Measurements from ENCODE around the gene HAGH. TPM values are rescaled to one million over a fixed set of nuclear protein-coding genes. Genes with fewer than 3 reads are reported as not detected.
A peak's percentile ranks its signal among the peaks of the same experiment; 100 is the strongest.

The HAGH gene
- total and polyA plus RNA-seq, 9 of the 15 experiments (the other 6 are each of a cell fraction or from before 2014, with no cell fraction given) = 0.46 to 35.1 (median 16.8) TPM

GRCh38 chr16:1812732-1813163 is 13.9 kb downstream of the HAGH start (continued):
- TF ChIP-seq ZNF668 (CRISPR knock-in tag; IDR thresholded peaks at IDR 0.05) (no peak), ARNT (IDR thresholded peaks at IDR 0.05) (no peak), ARHGAP35 (IDR thresholded peaks at IDR 0.05; ENCODE audit: partially characterized antibody) (no peak), ZFP30 (CRISPR knock-in tag; IDR thresholded peaks at IDR 0.05; ENCODE audit: borderline replicate concordance) (no peak), ZNF354B (CRISPR knock-in tag; IDR thresholded peaks at IDR 0.05) (no peak), CREB3L1 (IDR thresholded peaks at IDR 0.05; ENCODE audit: borderline replicate concordance, low read depth) (no peak), USF2 (CRISPR knock-in tag; IDR thresholded peaks at IDR 0.05) (no peak), NR4A1 (CRISPR knock-in tag; IDR thresholded peaks at IDR 0.05) (no peak), NR4A1 (tag; IDR thresholded peaks at IDR 0.05) (no peak), TAF15 (IDR thresholded peaks at IDR 0.05; ENCODE audit: low read depth, low read length) (no peak), BACH1 (tag; IDR thresholded peaks at IDR 0.05) (no peak), MAFG (tag; conservative IDR thresholded peaks at IDR 0.05) (no peak), RBM15 (IDR thresholded peaks at IDR 0.05; ENCODE audit: insufficient read depth, low read length) (no peak), ZBTB17 (CRISPR knock-in tag; IDR thresholded peaks at IDR 0.05) (no peak), ZNF639 (CRISPR knock-in tag; conservative IDR thresholded peaks at IDR 0.05 in 1 of 2, IDR thresholded peaks at IDR 0.05 in 1 of 2) (no peak), NFYB (IDR thresholded peaks at IDR 0.05; ENCODE audit: extremely low read depth, insufficient read length) (no peak), POLR2G (IDR thresholded peaks at IDR 0.05; ENCODE audit: low read depth, low read length) (0 out of 2 replicates have a peak, but pooled peaks have one; percentile 28), BRD9 (IDR thresholded peaks at IDR 0.05; ENCODE audit: low read depth, partially characterized antibody) (no peak), OTX1 (CRISPR knock-in tag; IDR thresholded peaks at IDR 0.05) (no peak), MXD1 (CRISPR knock-in tag; IDR thresholded peaks at IDR 0.05; ENCODE audit: borderline replicate concordance, poor library complexity, severe bottlenecking) (no peak), CGGBP1 (CRISPR knock-in tag; IDR thresholded peaks at IDR 0.05) (no peak), ZNF740 (CRISPR knock-in tag; IDR thresholded peaks at IDR 0.05) (no peak), ZNF740 (tag; IDR thresholded peaks at IDR 0.05) (no peak), SOX6 (IDR thresholded peaks at IDR 0.05) (peak; percentile 49; the same call in 1 of the 2 replicates), ZNF121 (CRISPR knock-in tag; conservative IDR thresholded peaks at IDR 0.05) (no peak), HDGF (IDR thresholded peaks at IDR 0.05) (no peak)

Measured in K562 (cell line).